ENCODE measurements around the gene BEST4. TPM values are rescaled to one million over a fixed set of nuclear protein-coding genes. Genes with fewer than 3 reads are reported as not detected.
A peak's percentile ranks its signal among the peaks of the same experiment; 100 is the strongest.

BEST4 gene
- total and polyA plus RNA-seq, 2 of the 13 experiments (the other 11 are each of a cell fraction or from before 2014, with no cell fraction given), result 0.77 to 1.4 TPM

GRCh38 chr1:44826375-44827196 is 38.6 kb upstream of the BEST4 start (continued):
- no peak for TF ChIP-seq ZNF598 (CRISPR knock-in tag; IDR thresholded peaks at IDR 0.05; ENCODE audit: borderline replicate concordance)
- TF ChIP-seq ZNF468 (CRISPR knock-in tag; IDR thresholded peaks at IDR 0.05), result peak; percentile 69; the same call in 1 of the 2 replicates
- TF ChIP-seq ZNF30 (CRISPR knock-in tag; IDR thresholded peaks at IDR 0.05), result 0 out of 2 replicates have a peak, but pooled peaks have one; percentile 53
- TF ChIP-seq NFKB2 (CRISPR knock-in tag; IDR thresholded peaks at IDR 0.05; ENCODE audit: borderline replicate concordance), result peak; percentile 88; the same call in 1 of the 2 replicates
- TF ChIP-seq HDAC1 (CRISPR knock-in tag; IDR thresholded peaks at IDR 0.05), result peak; percentile 67
- TF ChIP-seq NRL (CRISPR knock-in tag; IDR thresholded peaks at IDR 0.05; ENCODE audit: borderline replicate concordance), result peak; percentile 82; the same call in 1 of the 2 replicates
- TF ChIP-seq ZBTB10 (CRISPR knock-in tag; IDR thresholded peaks at IDR 0.05; ENCODE audit: borderline replicate concordance), result 0 out of 2 replicates have a peak, but pooled peaks have one; percentile 77
- TF ChIP-seq IRF1 (CRISPR knock-in tag; IDR thresholded peaks at IDR 0.05; ENCODE audit: low read depth), result no peak
- TF ChIP-seq ZNF263 (CRISPR knock-in tag; IDR thresholded peaks at IDR 0.05), result peak; percentile 47; the same call in 1 of the 2 replicates
- TF ChIP-seq ZNF264 (CRISPR knock-in tag; IDR thresholded peaks at IDR 0.05), result 0 out of 2 replicates have a peak, but pooled peaks have one; percentile 1
- TF ChIP-seq ZNF720 (CRISPR knock-in tag; IDR thresholded peaks at IDR 0.05), result no peak
- TF ChIP-seq ZNF772 (CRISPR knock-in tag; IDR thresholded peaks at IDR 0.05), result peak; percentile 70; the same call in 1 of the 2 replicates
- TF ChIP-seq RBAK (CRISPR knock-in tag; IDR thresholded peaks at IDR 0.05), result peak; percentile 23; the same call in 1 of the 2 replicates
- TF ChIP-seq ZBTB43 (CRISPR knock-in tag; conservative IDR thresholded peaks at IDR 0.05), result no peak
- TF ChIP-seq POGK (CRISPR knock-in tag; conservative IDR thresholded peaks at IDR 0.05), result no peak
- peak; percentile 39 for TF ChIP-seq YY1 (IDR thresholded peaks at IDR 0.05; ENCODE audit: insufficient read depth, insufficient replicate concordance, low read depth, low read length)
- TF ChIP-seq ZNF432 (CRISPR knock-in tag; IDR thresholded peaks at IDR 0.05; ENCODE audit: borderline replicate concordance), result no peak
- TF ChIP-seq ZNF614 (CRISPR knock-in tag; IDR thresholded peaks at IDR 0.05; ENCODE audit: borderline replicate concordance), result peak; percentile 47; the same call in 1 of the 2 replicates
- peak; percentile 60; the same call in 1 of the 2 replicates for TF ChIP-seq EEA1 (CRISPR knock-in tag; IDR thresholded peaks at IDR 0.05; ENCODE audit: borderline replicate concordance)
- TF ChIP-seq MXD1 (CRISPR knock-in tag; IDR thresholded peaks at IDR 0.05), result peak; percentile 46
- peak; percentile 54 for TF ChIP-seq ZNF556 (CRISPR knock-in tag; IDR thresholded peaks at IDR 0.05; ENCODE audit: borderline replicate concordance)

Measured in HepG2 (cell line).